Measurements from ENCODE around the gene SAXO2. TPM values are rescaled to one million over a fixed set of nuclear protein-coding genes. Genes with fewer than 3 reads are reported as not detected.
"Not testable (repeated sequence)": the region's sequence is repeated elsewhere in the genome, so short reads cannot be mapped to it uniquely, and the experiment has no call there.

Gene SAXO2
- total RNA-seq, 1 donor from 2014 or later: 1.3 TPM

DNA sequence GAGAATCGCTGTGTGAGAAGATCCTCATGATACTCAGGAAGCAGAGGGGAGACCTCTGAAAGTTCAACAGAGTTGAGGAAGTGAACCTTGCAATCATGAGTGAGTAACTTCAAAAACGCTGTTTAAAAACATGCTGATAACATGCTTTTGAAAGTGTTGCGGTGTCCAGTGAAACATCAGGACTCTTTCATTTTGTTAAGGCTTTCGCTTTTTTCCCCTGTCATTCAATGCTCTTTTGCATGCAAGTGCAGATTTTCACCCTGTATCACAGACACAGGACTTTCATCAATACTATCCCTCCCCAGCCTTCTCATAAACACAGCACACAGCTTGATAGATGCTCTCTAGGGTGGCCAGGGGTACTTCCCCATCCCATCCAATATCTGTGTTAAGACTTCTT, 23.9 kb downstream of the SAXO2 start:
- not testable (repeated sequence) for DNase-seq

DNA sequence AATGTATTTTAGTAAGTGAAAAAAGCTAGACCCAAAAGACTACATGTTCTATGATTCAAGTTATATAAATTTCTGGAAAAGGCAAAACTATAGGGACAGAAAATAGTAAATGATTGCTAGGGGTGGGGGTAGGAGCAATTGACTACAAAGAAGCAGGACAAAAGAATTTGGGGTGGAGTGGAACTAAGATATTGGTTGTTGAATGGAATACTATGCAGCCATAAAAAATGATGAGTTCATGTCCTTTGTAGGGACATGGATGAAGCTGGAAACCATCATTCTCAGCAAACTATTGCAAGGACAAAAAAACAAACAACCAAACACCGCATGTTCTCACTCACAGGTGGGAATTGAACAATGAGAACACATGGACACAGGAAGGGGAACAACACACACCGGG, 25.6 kb downstream of the SAXO2 start:
- not testable (repeated sequence) for DNase-seq

GRCh38 chr15:82292271-82292670, 29.7 kb downstream of the SAXO2 start:
- no peak for DNase-seq

DNA sequence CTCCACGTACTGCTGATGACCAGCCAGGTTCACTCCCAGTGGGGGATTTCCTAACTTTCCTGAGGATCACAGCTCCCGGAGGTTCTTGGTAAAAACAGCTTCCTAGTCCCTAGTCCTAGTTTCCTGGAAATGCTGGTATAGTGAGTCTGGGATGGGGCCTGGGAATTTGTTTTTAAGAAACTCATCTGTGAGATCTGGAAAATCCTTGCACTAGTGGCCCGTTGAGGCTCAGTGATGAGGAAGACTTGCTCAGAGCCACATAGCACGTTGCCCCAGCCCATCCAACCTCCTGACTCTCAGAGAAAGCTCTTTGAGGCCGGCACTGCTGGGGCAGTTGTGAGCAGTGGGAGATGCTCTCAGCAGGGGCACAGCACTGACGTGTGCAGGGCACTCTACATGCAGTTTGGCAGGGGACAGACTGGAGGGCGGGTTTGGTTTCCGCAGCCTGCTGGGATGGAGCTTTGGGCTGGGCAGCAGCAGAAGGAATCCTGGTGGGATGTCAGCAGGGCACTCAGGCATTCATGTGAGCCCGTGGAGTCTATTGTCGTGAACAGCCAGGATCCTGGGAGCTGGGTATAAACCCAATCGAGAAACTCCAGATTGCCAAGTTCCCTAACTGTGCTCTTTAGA, 31.6 kb downstream of the SAXO2 start:
- no peak for DNase-seq

- no peak for DNase-seq
Observed at GRCh38 chr15:82297546-82297945, 34.9 kb downstream of the SAXO2 start.

DNA sequence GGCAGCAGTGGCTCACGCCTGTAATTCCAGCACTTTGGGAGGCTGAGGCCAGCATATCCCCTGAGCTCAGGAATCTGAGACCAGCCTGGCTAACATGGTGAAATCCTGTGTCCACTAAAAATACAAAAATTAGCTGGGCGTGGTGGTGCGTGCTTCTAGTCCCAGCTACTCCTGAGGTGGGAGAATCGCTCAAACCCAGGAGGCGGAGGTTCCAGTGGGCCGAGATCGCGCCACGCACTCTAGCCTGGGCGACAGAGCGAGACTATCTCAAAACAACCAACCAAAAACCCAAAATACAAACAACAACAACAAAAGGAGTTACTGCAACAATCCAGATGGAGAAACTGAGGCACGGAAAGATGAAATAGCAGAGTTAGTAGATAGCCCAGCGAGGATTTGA, 35.4 kb downstream of the SAXO2 start:
- DNase-seq: no peak

DNA sequence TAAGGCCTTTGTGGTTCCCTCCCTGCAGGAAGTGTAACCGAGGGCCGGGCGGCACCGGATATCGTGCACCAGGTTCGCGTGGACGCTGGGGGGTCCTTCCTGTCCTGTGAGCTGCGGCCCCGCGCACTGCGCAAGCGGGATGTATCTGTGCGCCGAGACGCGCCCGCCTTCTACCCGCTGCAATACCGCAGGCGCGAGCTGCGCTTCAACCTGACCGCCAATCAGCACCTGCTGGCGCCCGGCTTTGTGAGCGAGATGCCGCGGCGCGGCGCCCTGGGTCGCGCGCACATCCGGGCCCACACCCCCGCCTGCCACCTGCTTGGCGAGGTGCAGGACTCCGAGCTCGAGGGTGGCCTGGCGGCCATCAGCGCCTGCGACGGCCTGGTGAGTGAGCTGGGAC, 35.9 kb downstream of the SAXO2 start:
- no peak for DNase-seq

DNA sequence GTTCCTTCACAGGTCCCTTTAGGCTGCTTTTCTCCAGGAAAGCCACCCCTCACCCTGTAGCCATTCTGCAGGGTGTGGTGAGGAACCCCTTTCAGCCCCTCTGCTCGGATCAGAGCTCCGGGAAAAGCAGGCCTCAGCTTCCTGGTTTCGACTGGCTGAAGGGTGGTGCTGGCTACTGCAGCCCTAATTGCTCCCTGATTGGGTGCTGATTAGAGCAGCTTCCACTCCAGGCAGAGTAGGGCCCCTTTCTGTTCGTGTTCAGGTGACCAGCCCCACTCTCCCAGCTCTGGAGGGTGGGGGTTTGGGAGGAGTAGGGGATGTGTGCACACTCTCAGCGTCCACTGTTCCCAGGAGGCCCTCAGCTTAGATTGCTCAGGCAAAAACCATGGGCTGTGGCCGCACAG, 36.9 kb downstream of the SAXO2 start:
- DNase-seq: not testable (repeated sequence)

- not testable (repeated sequence) for DNase-seq
Observed at GRCh38 chr15:82300326-82300725, 37.7 kb downstream of the SAXO2 start.

GRCh38 chr15:82300883-82301282, 38.3 kb downstream of the SAXO2 start:
- no peak for DNase-seq

DNA sequence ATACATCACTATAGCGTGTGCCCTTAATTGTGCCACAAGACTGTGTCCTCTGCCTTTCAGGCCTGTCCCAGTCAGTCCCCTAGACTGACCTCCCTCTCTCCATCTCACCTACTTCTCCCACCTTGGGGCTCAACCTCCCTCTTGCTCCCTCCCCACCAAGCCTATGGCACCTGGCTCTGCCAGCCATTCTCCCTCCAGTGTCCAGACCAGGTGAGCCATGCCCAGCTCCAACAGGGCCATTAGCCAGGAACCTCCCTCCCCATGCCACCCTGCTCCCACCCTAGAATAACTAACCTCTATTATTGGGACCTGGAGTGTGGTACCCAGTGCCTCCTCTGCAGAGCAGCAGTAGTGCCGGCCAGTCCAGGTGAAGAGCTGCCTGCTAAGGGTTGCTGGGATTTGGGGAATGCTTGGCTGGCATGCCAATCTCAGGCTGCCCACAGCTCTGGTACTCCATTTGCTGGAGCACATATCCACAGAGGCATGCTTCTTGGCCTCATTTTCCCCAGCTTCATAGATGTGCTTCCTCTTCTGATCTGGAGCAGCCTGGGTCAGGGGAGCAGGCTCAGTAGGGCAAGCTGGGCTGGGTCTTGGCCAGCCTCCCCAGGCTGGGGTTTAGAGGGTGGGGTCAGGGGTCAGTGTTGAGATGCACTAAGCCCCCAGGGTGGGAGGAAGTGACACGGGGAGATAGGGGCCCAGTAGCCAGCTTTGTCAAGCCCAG, 38.8 kb downstream of the SAXO2 start:
- no peak for DNase-seq

GRCh38 chr15:82303956-82304777, 41.5 kb downstream of the SAXO2 start:
- no peak for DNase-seq

DNA sequence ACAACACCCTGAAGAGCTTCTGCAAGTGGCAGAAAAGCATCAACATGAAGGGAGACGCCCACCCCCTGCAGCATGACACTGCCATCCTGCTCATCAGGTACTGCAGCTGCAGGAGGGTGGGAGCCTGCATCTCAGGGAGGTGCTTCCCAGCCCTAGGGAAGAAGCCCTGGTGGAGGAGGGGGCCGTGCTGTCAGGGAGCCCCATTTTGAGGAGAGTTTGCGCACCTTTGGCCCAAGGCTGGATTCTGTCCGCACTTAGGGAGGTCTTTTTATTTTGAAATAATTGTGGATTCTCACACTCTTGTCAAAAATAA, 42.1 kb downstream of the SAXO2 start:
- no peak for DNase-seq

DNA sequence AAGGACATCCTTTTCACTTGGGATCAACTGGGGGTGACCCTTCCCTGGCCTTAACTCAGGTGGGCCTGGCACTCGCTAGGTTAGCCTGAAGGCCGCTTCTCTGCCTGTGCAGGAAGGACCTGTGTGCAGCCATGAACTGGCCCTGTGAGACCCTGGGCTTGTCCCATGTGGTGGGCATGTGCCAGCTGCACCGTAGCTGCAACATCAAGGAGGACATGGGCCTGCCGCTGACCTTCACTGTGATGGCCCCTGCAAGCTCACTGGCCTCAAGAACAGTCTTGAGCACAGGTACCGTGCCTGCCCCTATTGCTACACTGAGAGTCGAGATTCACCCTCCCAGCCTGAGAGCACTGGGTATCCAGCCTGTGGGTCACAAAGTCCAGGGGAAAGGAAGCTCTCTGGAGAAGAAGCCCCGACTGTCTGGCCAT, 43.0 kb downstream of the SAXO2 start:
- no peak for DNase-seq

- DNase-seq: no peak
Observed at GRCh38 chr15:82306791-82307713, 44.4 kb downstream of the SAXO2 start.

- no peak for DNase-seq
Observed at GRCh38 chr15:82307714-82308081, 45.1 kb downstream of the SAXO2 start.

DNA sequence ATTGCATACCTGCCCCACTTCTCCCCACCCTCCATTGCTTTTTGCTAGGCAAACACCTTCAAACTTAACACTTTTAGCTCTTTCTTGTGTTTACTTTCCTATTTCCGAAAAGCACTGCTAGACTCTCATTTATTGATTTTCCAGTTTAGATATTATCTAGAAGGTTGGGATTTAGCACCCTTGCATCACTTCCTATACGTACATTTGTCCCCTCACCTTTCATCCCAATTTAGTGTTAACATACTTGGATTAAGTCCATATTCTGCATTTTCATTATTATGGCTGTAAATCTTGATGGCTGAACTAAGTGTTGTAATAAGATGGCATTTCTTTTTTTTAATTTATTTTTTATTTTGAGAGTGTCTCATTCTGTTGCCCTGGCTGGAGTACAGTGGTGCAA, 47.2 kb downstream of the SAXO2 start:
- no peak for DNase-seq

DNA sequence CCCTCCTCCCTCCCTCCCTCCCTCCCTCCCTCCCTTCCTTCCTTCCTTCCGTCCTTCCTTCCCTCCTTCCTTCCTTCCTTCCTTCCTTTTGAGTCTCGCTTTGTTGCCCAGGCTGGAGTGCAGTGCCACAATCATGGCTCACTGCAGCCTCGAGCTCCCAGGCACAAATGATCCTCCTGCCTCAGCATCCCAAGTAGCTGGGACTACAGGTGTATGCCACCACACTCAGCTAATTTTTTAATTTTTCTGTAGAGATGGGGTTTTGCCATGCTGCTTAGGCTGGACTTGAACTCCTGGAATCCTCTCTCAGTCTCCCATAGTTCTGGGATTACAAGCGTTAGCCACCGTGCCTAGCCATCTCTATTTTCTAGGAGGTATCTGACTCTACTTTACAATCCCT, 48.7 kb downstream of the SAXO2 start:
- not testable (repeated sequence) for DNase-seq

- peak; percentile 63 for DNase-seq
Observed at GRCh38 chr15:82312586-82313349, 50.1 kb downstream of the SAXO2 start.

GRCh38 chr15:82313446-82313845, 50.8 kb downstream of the SAXO2 start:
- no peak for DNase-seq

- DNase-seq: not testable (repeated sequence)
Observed at GRCh38 chr15:82313951-82314768, 51.5 kb downstream of the SAXO2 start.
